ENCODE results near the gene KRCC1. TPM values are rescaled to one million over a fixed set of nuclear protein-coding genes. Genes with fewer than 3 reads are reported as not detected.

The KRCC1 gene
- total RNA-seq, 2 donors from 2014 or later: 11.7 to 20.3 TPM

Small RNA genes within 50 kb of the gene (microRNA-seq; reads per million reads assigned to microRNA genes)
- not detected for gene MIR4780 (ENCODE audit: borderline microRNAs expressed)

Other genes starting within 250 kb of the KRCC1 start
- gene RGPD2, start 230.0 kb downstream of the KRCC1 start, total RNA-seq: 10 to 100 TPM; 13.3 to 37.7 TPM
- gene RNU2-63P, start 39.2 kb downstream of the KRCC1 start, total RNA-seq: 10 to 100 TPM; 12.2 to 19.8 TPM
- not detected for gene SMYD1, start 12.0 kb upstream of the KRCC1 start, total RNA-seq
- not detected for gene FABP1, start 72.3 kb upstream of the KRCC1 start, total RNA-seq
- gene THNSL2, start 114.6 kb upstream of the KRCC1 start, total RNA-seq: 10 to 100 TPM; 10.4 to 26.5 TPM

Data from endodermal cell (in vitro differentiated cells).